Esophagus squamous epithelium (tissue), 5 donors: ENCODE data around the gene MRPL52. TPM values are rescaled to one million over a fixed set of nuclear protein-coding genes. Genes with fewer than 3 reads are reported as not detected.

Source experiments
- DNase-seq: peaks from one replicate; lab custom pipeline; 2025; lab: John Stamatoyannopoulos, UW
- H3K27ac ChIP-seq, 4 donors: fragments of 200-600 bp; sonication (generic); one replicate each; pipeline ENCODE4 v1.5.1; 2016 to 2019; ENCODE audit warnings: mild to moderate bottlenecking in 1 of 4
- H3K27me3 ChIP-seq, 4 donors: fragments of 200-600 bp; sonication (generic); 1 replicate in 3 of 4; 2 replicates in 1 of 4; pipeline versions ENCODE4 v1.5.1 to v1.6.0; 2017 to 2021; ENCODE audit warnings: antibody characterized with exemption in 1 of 4
- H3K36me3 ChIP-seq, 3 donors: fragments of 200-600 bp; sonication (generic); one replicate each; pipeline ENCODE4 v1.5.1; 2016 to 2019
- H3K4me1 ChIP-seq, 3 donors: fragments of 200-600 bp; sonication (generic); one replicate each; pipeline ENCODE4 v1.5.1; 2017 to 2019
- H3K4me3 ChIP-seq, 4 donors: fragments of 200-600 bp; sonication (generic); 1 replicate in 3 of 4; 2 replicates in 1 of 4; pipeline ENCODE4 v1.5.1; 2016 to 2019; ENCODE audit warnings: mild to moderate bottlenecking in 2 of 4, moderate library complexity in 1 of 4
- H3K9me3 ChIP-seq, 3 donors: fragments of 200-600 bp; sonication (generic); one replicate each; pipeline ENCODE4 v1.5.1; 2016 to 2019
- CTCF ChIP-seq, 6 experiments: fragments of 450-650 bp in 4 of 6; fragments of 200-600 bp in 2 of 6; sonication (generic) in 2 of 6; IDR thresholded peaks; one replicate each; pipeline ENCODE4 v1.5.1; 2016 to 2019; ENCODE audit warnings: antibody characterized with exemption in 6 of 6, mild to moderate bottlenecking in 4 of 6, moderate library complexity in 4 of 6
- POLR2A ChIP-seq, 4 donors: fragments of 450-650 bp; IDR thresholded peaks; one replicate each; pipeline ENCODE4 v1.6.1; 2017; ENCODE audit warnings: antibody characterized with exemption in 4 of 4, mild to moderate bottlenecking in 4 of 4, moderate library complexity in 3 of 4
- WGBS, 2 donors: methylation state at CpG; one replicate each; pipeline ENCODE4 v1.1.5; 2018; 5-methylcytosine and 5-hydroxymethylcytosine counted together
- intact Hi-C: fragments of 100-400 bp; cut with DNase I; formaldehyde crosslinking; loops from one replicate; pipeline ENCODE4 v1.15.0; 2022
- total RNA-seq, 4 donors: library from RNA; depleted of rRNA; stranded (reverse); fragments of >200 nt; gene quantifications; one replicate each; pipeline ENCODE4 v1.1.0, GENCODE V29; 2016
- donor health status: DM: yes; HTN: yes; CAD: no.

Gene MRPL52
- total RNA-seq, 4 donors from 2014 or later = 32.8 to 142 (median 82.1) TPM

GRCh38 chr14:22878271-22879246 is 48.9 kb downstream of the MRPL52 start:
- peaks cover under 1 to 53% (median 13%) of the 10 kb centered on the region in 3 donors for H3K4me1 ChIP-seq

GRCh38 chr14:22882064-22882463 is 52.4 kb downstream of the MRPL52 start:
- H3K4me3 ChIP-seq = no peak overlapping the region
- H3K4me1 ChIP-seq = peaks cover 5 to 40% (median 9%) of the 10 kb centered on the region in 3 donors
- no peaks in the 10 kb centered on the region for H3K9me3 ChIP-seq
- H3K27ac ChIP-seq = no peak overlapping the region
- H3K27me3 ChIP-seq = no peaks in the 10 kb centered on the region
- intact Hi-C loops = no loop called here
- 29 to 34% methylated on average over 7 of the region's 7 CpGs for WGBS, 2 donors
- TF ChIP-seq POLR2A (IDR thresholded peaks at IDR 0.05) = no peak
- no peak for TF ChIP-seq CTCF (IDR thresholded peaks at IDR 0.05)
- DNase-seq = no peak
- peaks cover 13 to 31% (median 20%) of the 10 kb centered on the region in 3 donors for H3K36me3 ChIP-seq

More at GRCh38 chr14:22878271-22879246, 48.9 kb downstream of the MRPL52 start:
- intact Hi-C loops = no loop called here
- no peak for DNase-seq
- Histone ChIP-seq H3K9me3 (no peaks in the 10 kb centered on the region), H3K27me3 (no peaks in the 10 kb centered on the region), H3K36me3 (peaks cover 39 to 66% (median 53%) of the 10 kb centered on the region in 3 donors), H3K27ac (no peak overlapping the region), H3K4me3 (no peak overlapping the region)
- WGBS, 2 donors = 77 to 79% methylated on average over 7 of the region's 8 CpGs
- TF ChIP-seq POLR2A (IDR thresholded peaks at IDR 0.05) = no peak
- no peak for TF ChIP-seq CTCF (IDR thresholded peaks at IDR 0.05)

GRCh38 chr14:22882529-22883172 is 53.0 kb downstream of the MRPL52 start:
- Histone ChIP-seq H3K4me1 (peaks cover 6 to 46% (median 10%) of the 10 kb centered on the region in 3 donors), H3K9me3 (no peaks in the 10 kb centered on the region), H3K27ac (no peak overlapping the region), H3K36me3 (peaks cover 7 to 25% (median 14%) of the 10 kb centered on the region in 3 donors), H3K4me3 (no peak overlapping the region), H3K27me3 (no peaks in the 10 kb centered on the region)
- WGBS, 2 donors = 16 to 28% methylated on average over 4 to 5 of the region's 6 CpGs
- no peak for DNase-seq
- no peak for TF ChIP-seq POLR2A (IDR thresholded peaks at IDR 0.05)
- TF ChIP-seq CTCF (IDR thresholded peaks at IDR 0.05) = no peak
- intact Hi-C loops = no loop called here

GRCh38 chr14:22883173-22883976 is 53.7 kb downstream of the MRPL52 start, which contains the start of gene REM2:
TSS of gene REM2 (plus strand) at chr14:22883222. CDS start at chr14:22883288, 66 bp downstream.
- H3K4me1 ChIP-seq = peaks cover 13 to 53% (median 17%) of the 10 kb centered on the region in 3 donors
- H3K4me3 ChIP-seq = no peak within 1 kb of the TSS
- DNase-seq = no peak
- TF ChIP-seq POLR2A (IDR thresholded peaks at IDR 0.05) (no peak), CTCF (IDR thresholded peaks at IDR 0.05) (no peak)
- no peaks in the 10 kb centered on the region for H3K27me3 ChIP-seq
- intact Hi-C loops = no loop called here
- H3K9me3 ChIP-seq = no peaks in the 10 kb centered on the region
- 34 to 40% methylated on average over 10 to 11 of the region's 15 CpGs for WGBS, 2 donors
- peaks cover 0 to 18% (median 7%) of the 10 kb centered on the region in 3 donors for H3K36me3 ChIP-seq
- H3K27ac ChIP-seq = no peak within 1 kb of the TSS
